GM12878 (cell line): ENCODE results near the gene CALY. TPM values are rescaled to one million over a fixed set of nuclear protein-coding genes. Genes with fewer than 3 reads are reported as not detected.

ENCODE experiments used
- ATAC-seq: fragments of 200-7000 bp; cut with Tn5 transposase; 3 replicates; pipeline ENCODE4 v1.9.1; 2020; ENCODE audit warnings: mild to moderate bottlenecking, moderate library complexity
- BruUV-seq: library from RNA; stranded (reverse); fragments of 400-500 nt; replicated peaks from 2 replicates; lab custom pipeline; 2021; lab: Mats Ljungman, UMichigan
- CTCF ChIA-PET: fragments of 300-600 bp; sonication (Branson Sonifier 250); formaldehyde crosslinking; extraction: SDS; loops from one replicate; lab custom pipeline; 2021; ENCODE audit warnings: inconsistent platforms; lab: Yijun Ruan, JAX
- POLR2A ChIA-PET: fragments of 350-600 bp; formaldehyde crosslinking; extraction: SDS; loops from one replicate; lab custom pipeline; 2021; ENCODE audit warnings: inconsistent platforms; lab: Charles Lee
- RAD21 ChIA-PET: fragments of 300-600 bp; sonication (Branson Sonifier 250); formaldehyde crosslinking; loops from one replicate; lab custom pipeline; 2023; ENCODE audit warnings: antibody characterized with exemption; ENCODE audit not compliant: unreplicated experiment; lab: Charles Lee
- SMC1A ChIA-PET: fragments of 300-600 bp; sonication (Branson Sonifier 250); formaldehyde crosslinking; loops from one replicate; lab custom pipeline; 2023; ENCODE audit not compliant: unreplicated experiment, uncharacterized antibody; lab: Charles Lee
- DNase-seq: peaks from one replicate; pipeline ENCODE4 v3.0.0-alpha.2; 2011; ENCODE audit warnings: low read depth, low spot score
- FAIRE-seq: peaks from 3 replicates; lab custom pipeline; 2011; peaks lifted over from hg19 to GRCh38; lab: Jason Lieb, UNC
- H2AFZ ChIP-seq: 2 replicates; pipeline ENCODE4 v1.6.0; 2011; ENCODE audit warnings: low read depth, low read length, control low read depth; ENCODE audit not compliant: control insufficient read depth
- H3K27ac ChIP-seq: 2 replicates; pipeline ENCODE4 v1.5.1; 2011; ENCODE audit warnings: control low read depth; ENCODE audit not compliant: control insufficient read depth, insufficient read depth
- H3K27me3 ChIP-seq, 2 experiments: replicated peaks in 1 of 2; 2 replicates each; pipeline versions ENCODE4 v1.6.0 to v1.6.1; 2011; ENCODE audit warnings: low read length in 1 of 2; ENCODE audit not compliant: control insufficient read depth in 2 of 2, insufficient read depth in 2 of 2
- H3K36me3 ChIP-seq, 2 experiments: 2 replicates each; pipeline ENCODE4 v1.5.1; 2011; ENCODE audit warnings: low read length in 1 of 2; ENCODE audit not compliant: control insufficient read depth in 2 of 2, insufficient read depth in 2 of 2
- H3K4me1 ChIP-seq: 2 replicates; pipeline ENCODE4 v1.6.1; 2011; ENCODE audit warnings: mild to moderate bottlenecking, low read length, moderate library complexity, mixed read lengths; ENCODE audit not compliant: control insufficient read depth, insufficient read depth
- H3K4me2 ChIP-seq: 2 replicates; pipeline ENCODE4 v1.6.0; 2011; ENCODE audit warnings: control low read depth; ENCODE audit not compliant: control insufficient read depth, insufficient read depth
- H3K4me3 ChIP-seq: fragments of 200-600 bp; sonication (generic); 2 replicates; pipeline ENCODE4 v1.5.1; 2016
- H3K79me2 ChIP-seq: 2 replicates; pipeline ENCODE4 v1.6.0; 2011; ENCODE audit warnings: low read length; ENCODE audit not compliant: control insufficient read depth, insufficient read depth
- H3K9ac ChIP-seq: 2 replicates; pipeline ENCODE4 v1.8.0; 2011; ENCODE audit warnings: low read length, control low read depth, mixed read lengths; ENCODE audit not compliant: control insufficient read depth, insufficient read depth
- H3K9me3 ChIP-seq: replicated peaks from 3 replicates; pipeline ENCODE4 v1.5.1; 2011; ENCODE audit warnings: mild to moderate bottlenecking, low read length; ENCODE audit not compliant: control insufficient read depth, insufficient read depth
- H4K20me1 ChIP-seq: 2 replicates; pipeline ENCODE4 v1.6.0; 2011; ENCODE audit not compliant: control insufficient read depth, insufficient read depth
- BHLHE40 ChIP-seq, 2 experiments: fragments of 450-650 bp in 1 of 2; IDR thresholded peaks; 2 replicates each; pipeline ENCODE4 v1.6.1; 2011 to 2017; ENCODE audit warnings: low read depth in 2 of 2, borderline replicate concordance in 1 of 2, improper control_type of control experiment in 1 of 2, low read length in 1 of 2, mild to moderate bottlenecking in 1 of 2
- CREB1 ChIP-seq: IDR thresholded peaks from 2 replicates; pipeline ENCODE4 v1.6.1; 2012; ENCODE audit warnings: low read depth, mild to moderate bottlenecking, inconsistent platforms
- KDM1A ChIP-seq: fragments of 200-600 bp; sonication (generic); IDR thresholded peaks from 2 replicates; pipeline ENCODE4 v1.6.1; 2016; ENCODE audit warnings: borderline replicate concordance
- MEF2B ChIP-seq: fragments of 450-650 bp; IDR thresholded peaks from 2 replicates; pipeline ENCODE4 v1.6.1; 2018; ENCODE audit warnings: mild to moderate bottlenecking, moderate library complexity; ENCODE audit not compliant: partially characterized antibody, poor library complexity, severe bottlenecking
- MTA2 ChIP-seq: fragments of 450-650 bp; IDR thresholded peaks from 2 replicates; pipeline ENCODE4 v1.6.1; 2016; ENCODE audit warnings: low read depth, mild to moderate bottlenecking, moderate library complexity
- MYB ChIP-seq: fragments of 150-350 bp; IDR thresholded peaks from 2 replicates; pipeline ENCODE4 v1.6.1; 2014; ENCODE audit warnings: mild to moderate bottlenecking, low read depth, low read length, borderline replicate concordance
- NBN ChIP-seq: fragments of 450-650 bp; IDR thresholded peaks from 2 replicates; pipeline ENCODE4 v1.6.1; 2016
- NR2C2 ChIP-seq: IDR thresholded peaks from 2 replicates; pipeline ENCODE4 v1.6.1; 2011; ENCODE audit warnings: borderline replicate concordance, low read depth; ENCODE audit not compliant: control insufficient read depth, insufficient read length
- NR2F1 ChIP-seq: fragments of 450-650 bp; conservative IDR thresholded peaks from 2 replicates; pipeline ENCODE4 v1.6.1; 2017; ENCODE audit warnings: mild to moderate bottlenecking
- POLR2A ChIP-seq: IDR thresholded peaks from 2 replicates; pipeline ENCODE4 v1.6.1; 2011; ENCODE audit warnings: low read depth, mild to moderate bottlenecking, low read length
- POLR2AphosphoS5 ChIP-seq: IDR thresholded peaks from 2 replicates; pipeline ENCODE4 v1.6.1; 2011; ENCODE audit warnings: mild to moderate bottlenecking, low read length, inconsistent platforms
- RUNX3 ChIP-seq: IDR thresholded peaks from 2 replicates; pipeline ENCODE4 v1.6.1; 2012; ENCODE audit warnings: low read length, inconsistent platforms
- SREBF2 ChIP-seq: IDR thresholded peaks from 2 replicates; pipeline ENCODE4 v1.6.1; 2012; ENCODE audit warnings: mild to moderate bottlenecking, low read length
- SRF ChIP-seq, 2 experiments: IDR thresholded peaks; 2 replicates each; pipeline ENCODE4 v1.6.1; 2011; ENCODE audit warnings: low read depth in 2 of 2, low read length in 2 of 2, mild to moderate bottlenecking in 1 of 2, moderate library complexity in 1 of 2
- STAT3 ChIP-seq: IDR thresholded peaks from 2 replicates; pipeline ENCODE4 v1.6.1; 2011; ENCODE audit warnings: low read depth, low read length, improper control_type of control experiment
- TAF1 ChIP-seq: IDR thresholded peaks from 2 replicates; pipeline ENCODE4 v1.6.1; 2011; ENCODE audit warnings: mild to moderate bottlenecking, low read depth, low read length, borderline replicate concordance
- ZNF217 ChIP-seq: fragments of 450-650 bp; IDR thresholded peaks from 2 replicates; pipeline ENCODE4 v1.6.1; 2017; ENCODE audit warnings: antibody characterized with exemption, mild to moderate bottlenecking
- ZNF24 ChIP-seq: fragments of 450-650 bp; IDR thresholded peaks from 2 replicates; pipeline ENCODE4 v1.6.1; 2017; ENCODE audit warnings: antibody characterized with exemption, mild to moderate bottlenecking
- WGBS: methylation state at CpG from one replicate; pipeline ENCODE4 v1.1.6; 2016; ENCODE audit warnings: low lambda C conversion rate; ENCODE audit not compliant: insufficient replicate concordance, insufficient coverage; ENCODE audit errors: missing lambda C conversion rate; 5-methylcytosine and 5-hydroxymethylcytosine counted together
- in situ Hi-C: fragments of 300-500 bp; cut with MboI; formaldehyde crosslinking; loops from 9 replicates; pipeline ENCODE4 v1.14.3; 2018; ENCODE audit warnings: mixed read lengths
- intact Hi-C: fragments of 100-400 bp; cut with micrococcal nuclease; formaldehyde crosslinking; loops from one replicate; pipeline ENCODE4 v1.14.2; 2022; ENCODE audit not compliant: unreplicated experiment
- polyA plus RNA-seq, 11 experiments: library from polyadenylated mRNA; depleted of rRNA in 4 of 11; unstranded in 6 of 11; stranded (reverse) in 5 of 11; fragments of >200 nt; fragmentation: Nextera tagmentation in 4 of 11; fragmentation: Illumina TruSeq in 1 of 11; extraction: Ambion mirVana in 4 of 11; extraction: Trizol in 1 of 11; gene quantifications; 1 replicate in 1 of 11; 2 replicates in 10 of 11; pipeline versions ENCODE4 v1.2.1 to v1.2.3, GENCODE V29; 2011 to 2016; ENCODE audit warnings: inconsistent platforms in 2 of 11, missing spikeins in 2 of 11, low read depth in 1 of 11
- total RNA-seq, 4 experiments: library from RNA; depleted of rRNA in 3 of 4; stranded (reverse); fragments of >200 nt in 3 of 4; fragmentation: Illumina TruSeq in 1 of 4; extraction: Trizol in 1 of 4; gene quantifications; 2 replicates each; pipeline versions ENCODE4 v1.2.1 to v1.2.3, GENCODE V29; 2013 to 2021
- TF ChIP-seq, protein P1 (sequence below): fragments of 450-650 bp; IDR thresholded peaks from 2 replicates; pipeline ENCODE4 v1.6.1; 2016; ENCODE audit warnings: mild to moderate bottlenecking
- TF ChIP-seq, protein P2 (sequence below): IDR thresholded peaks from 2 replicates; pipeline ENCODE4 v1.6.1; 2012; ENCODE audit warnings: low read length, inconsistent platforms

The CALY gene
- total and polyA plus RNA-seq, 10 of the 15 experiments (the other 5 are each of a cell fraction or from before 2014, with no cell fraction given) = 0.07 TPM; not detected in 9

DNA sequence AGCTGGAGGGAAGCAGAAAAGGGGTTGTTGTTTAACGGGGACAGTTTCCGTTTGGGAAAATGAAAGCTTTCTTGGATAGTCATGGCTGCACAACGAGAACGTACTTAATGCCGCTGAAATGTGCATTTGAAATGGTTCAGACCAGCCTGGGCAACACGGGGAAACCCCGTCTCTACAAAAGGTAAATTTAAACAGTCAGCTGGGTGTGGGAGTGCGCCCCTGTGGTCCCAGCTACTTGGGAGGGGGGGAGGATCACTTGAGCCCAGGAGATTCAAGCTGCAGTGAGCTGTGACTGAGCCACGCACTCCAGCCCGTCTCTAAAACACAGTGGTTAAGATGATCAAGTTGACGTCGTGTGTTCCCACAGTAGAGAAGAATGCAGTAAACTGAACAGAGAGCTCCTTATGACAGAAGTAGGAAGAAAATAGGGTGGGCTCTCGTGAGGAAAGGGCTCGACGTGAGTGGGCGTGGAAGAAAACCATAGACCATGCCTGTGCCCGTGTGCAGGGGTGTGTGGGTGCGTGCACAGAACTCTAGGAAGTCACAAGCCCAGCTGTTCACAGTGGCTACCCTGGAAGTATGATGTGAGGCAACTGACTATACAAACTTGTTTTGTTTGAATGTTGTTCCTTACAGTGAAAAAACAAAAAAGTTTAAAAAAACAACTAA, 25.2 kb upstream of the CALY start:
- no peak overlapping the region for H3K9ac ChIP-seq
- DNase-seq = no peak
- RAD21 ChIA-PET = interaction anchor here (1.3 to 1.6 kb wide), 2 partner anchors 16 to 28 kb away, joined by 6 to 7 read pairs; no protein-coding TSS in a partner anchor
- TF ChIP-seq ZNF217 (no peak), SREBF2 (no peak), ZNF24 (no peak), KDM1A (no peak), NR2F1 (no peak), MTA2 (0 out of 2 replicates have a peak, but pooled peaks have one; percentile 18), NR2C2 (no peak), MEF2B (no peak), CREB1 (no peak), BHLHE40 (IDR thresholded peaks at IDR 0.05; ENCODE audit: borderline replicate concordance in 1 of 2, low read depth in 2 of 2, low read length in 1 of 2) (no peak; a peak in 2 of 4 replicates), RUNX3 (peak; percentile 49), NBN (0 out of 2 replicates have a peak, but pooled peaks have one; percentile 26), STAT3 (no peak), MYB (no peak), SRF (IDR thresholded peaks at IDR 0.05; ENCODE audit: low read depth in 2 of 2, low read length in 2 of 2) (no peak), POLR2A (0 out of 2 replicates have a peak, but pooled peaks have one; percentile 1), POLR2AphosphoS5 (peak; percentile 56), TAF1 (no peak)
- TF ChIP-seq, protein P1, sequence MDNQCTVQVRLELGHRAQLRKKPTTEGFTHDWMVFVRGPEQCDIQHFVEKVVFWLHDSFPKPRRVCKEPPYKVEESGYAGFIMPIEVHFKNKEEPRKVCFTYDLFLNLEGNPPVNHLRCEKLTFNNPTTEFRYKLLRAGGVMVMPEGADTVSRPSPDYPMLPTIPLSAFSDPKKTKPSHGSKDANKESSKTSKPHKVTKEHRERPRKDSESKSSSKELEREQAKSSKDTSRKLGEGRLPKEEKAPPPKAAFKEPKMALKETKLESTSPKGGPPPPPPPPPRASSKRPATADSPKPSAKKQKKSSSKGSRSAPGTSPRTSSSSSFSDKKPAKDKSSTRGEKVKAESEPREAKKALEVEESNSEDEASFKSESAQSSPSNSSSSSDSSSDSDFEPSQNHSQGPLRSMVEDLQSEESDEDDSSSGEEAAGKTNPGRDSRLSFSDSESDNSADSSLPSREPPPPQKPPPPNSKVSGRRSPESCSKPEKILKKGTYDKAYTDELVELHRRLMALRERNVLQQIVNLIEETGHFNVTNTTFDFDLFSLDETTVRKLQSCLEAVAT = 0 out of 2 replicates have a peak, but pooled peaks have one; percentile 19
- TF ChIP-seq, protein P2, sequence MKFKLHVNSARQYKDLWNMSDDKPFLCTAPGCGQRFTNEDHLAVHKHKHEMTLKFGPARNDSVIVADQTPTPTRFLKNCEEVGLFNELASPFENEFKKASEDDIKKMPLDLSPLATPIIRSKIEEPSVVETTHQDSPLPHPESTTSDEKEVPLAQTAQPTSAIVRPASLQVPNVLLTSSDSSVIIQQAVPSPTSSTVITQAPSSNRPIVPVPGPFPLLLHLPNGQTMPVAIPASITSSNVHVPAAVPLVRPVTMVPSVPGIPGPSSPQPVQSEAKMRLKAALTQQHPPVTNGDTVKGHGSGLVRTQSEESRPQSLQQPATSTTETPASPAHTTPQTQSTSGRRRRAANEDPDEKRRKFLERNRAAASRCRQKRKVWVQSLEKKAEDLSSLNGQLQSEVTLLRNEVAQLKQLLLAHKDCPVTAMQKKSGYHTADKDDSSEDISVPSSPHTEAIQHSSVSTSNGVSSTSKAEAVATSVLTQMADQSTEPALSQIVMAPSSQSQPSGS = 0 out of 2 replicates have a peak, but pooled peaks have one; percentile 14

More for the DNA sequence above, 25.2 kb upstream of the CALY start:
- WGBS = 33% methylated on average over 18 of the region's 18 CpGs
- ChIA-PET POLR2A (interaction anchor here (1.1 to 1.2 kb wide), 4 partner anchors 9 to 31 kb away, joined by 4 to 5 read pairs (median 4); partner anchors contain the start of genes ECHS1 and PAOX), CTCF (interaction anchor here (1.0 to 2.4 kb wide), 3 partner anchors 9 to 47 kb away, joined by 3 to 14 read pairs (median 3); no protein-coding TSS in a partner anchor), SMC1A (interaction anchor here (0.9 to 2.3 kb wide), 6 partner anchors 11 to 44 kb away, joined by 3 to 16 read pairs (median 4); partner anchors contain the start of genes ECHS1 and PAOX)
- ATAC-seq = no peak
- peak overlapping the region; percentile 52 for H2AFZ ChIP-seq
- no peaks in the 10 kb centered on the region for H3K9me3 ChIP-seq
- no peaks in the 10 kb centered on the region; the same call in 1 of the 2 replicates for H3K79me2 ChIP-seq
- BruUV-seq = no TSS peak
- H3K27ac ChIP-seq = peak overlapping the region; percentile 57
- no peaks in the 10 kb centered on the region for H4K20me1 ChIP-seq
- H3K4me3 ChIP-seq = peak overlapping the region; percentile 15; the same call in 1 of the 2 replicates
- H3K27me3 ChIP-seq = no peaks in the 10 kb centered on the region
- peaks cover 5% of the 10 kb centered on the region in 2 experiments for H3K36me3 ChIP-seq
- in situ Hi-C loops (no loop called here), intact Hi-C loops (no loop called here)
- no peak for FAIRE-seq
- peak overlapping the region; percentile 69 for H3K4me2 ChIP-seq
- peaks cover 18% of the 10 kb centered on the region for H3K4me1 ChIP-seq
